Measurements from ENCODE around the gene FGF1.

DNA sequence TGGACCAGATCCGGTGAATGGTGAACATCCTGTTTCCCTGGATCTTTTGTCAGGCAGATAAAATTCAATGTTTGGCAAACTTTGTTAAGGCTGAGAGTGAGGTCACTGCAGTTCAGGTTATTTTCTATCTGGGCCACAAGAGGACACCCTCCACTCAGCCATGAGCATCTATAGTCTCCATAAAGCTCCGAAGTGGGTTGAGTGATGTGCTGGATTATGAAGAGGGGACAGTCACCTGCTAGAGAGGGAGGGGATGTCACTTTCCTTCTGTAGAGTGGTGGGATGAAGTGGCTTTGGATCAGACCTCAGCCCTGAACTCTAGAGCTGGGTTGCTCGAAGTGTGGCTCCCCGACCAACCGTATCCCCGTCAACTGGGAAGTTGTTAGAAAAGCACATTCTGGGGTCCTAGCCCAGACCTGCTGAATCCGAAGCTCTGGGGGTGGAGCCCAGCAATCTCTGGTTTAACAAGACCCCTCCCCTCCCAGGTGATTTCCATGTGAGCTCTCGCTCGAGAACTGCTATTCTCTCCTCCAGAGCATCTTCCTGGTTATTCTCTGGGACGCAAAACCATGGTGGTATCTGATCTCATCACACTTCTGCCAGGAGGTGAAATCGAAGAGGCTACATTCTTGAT, 31.8 kb upstream of the FGF1 start:
- TF ChIP-seq POLR2A (IDR thresholded peaks at IDR 0.05; ENCODE audit: low read depth, low read length) (no peak), POLR2AphosphoS5 (IDR thresholded peaks at IDR 0.05; ENCODE audit: low read depth, low read length) (no peak)

Data from GM12891 (cell line).